Kidney capillary endothelial cell (primary cell): ENCODE data around the gene IRF2BP2.
"Not testable (repeated sequence)": the region's sequence is repeated elsewhere in the genome, so short reads cannot be mapped to it uniquely, and the experiment has no call there.

Experiments used
- DNase-seq: peaks from one replicate; pipeline ENCODE4 v3.0.0-alpha.2; 2018; ENCODE audit warnings: low spot score

The IRF2BP2 gene

GRCh38 chr1:234601301-234602017 is 8.5 kb downstream of the IRF2BP2 start:
- no peak for DNase-seq

GRCh38 chr1:234600418-234601281 is 9.3 kb downstream of the IRF2BP2 start:
- peak; percentile 71 for DNase-seq

- peak; percentile 66 for DNase-seq
Observed at GRCh38 chr1:234599617-234600417, 10.2 kb downstream of the IRF2BP2 start.

- DNase-seq: no peak
Observed at GRCh38 chr1:234598974-234599616, 10.9 kb downstream of the IRF2BP2 start.

GRCh38 chr1:234597894-234598293 is 12.1 kb downstream of the IRF2BP2 start:
- no peak for DNase-seq

GRCh38 chr1:234595899-234596298 is 14.1 kb downstream of the IRF2BP2 start:
- DNase-seq: no peak

GRCh38 chr1:234594575-234594974 is 15.4 kb downstream of the IRF2BP2 start:
- not testable (repeated sequence) for DNase-seq

GRCh38 chr1:234593771-234594504 is 16.0 kb downstream of the IRF2BP2 start:
- no peak for DNase-seq

GRCh38 chr1:234593109-234593508 is 16.9 kb downstream of the IRF2BP2 start:
- no peak for DNase-seq

- DNase-seq: no peak
Observed at GRCh38 chr1:234592240-234592639, 17.7 kb downstream of the IRF2BP2 start.

GRCh38 chr1:234591131-234591530 is 18.8 kb downstream of the IRF2BP2 start:
- no peak for DNase-seq

- DNase-seq: no peak
Observed at GRCh38 chr1:234589854-234590620, 19.9 kb downstream of the IRF2BP2 start.

- DNase-seq: no peak
Observed at GRCh38 chr1:234589064-234589800, 20.7 kb downstream of the IRF2BP2 start.

GRCh38 chr1:234588386-234588785 is 21.6 kb downstream of the IRF2BP2 start:
- no peak for DNase-seq

- no peak for DNase-seq
Observed at GRCh38 chr1:234586892-234587485, 23.0 kb downstream of the IRF2BP2 start.

GRCh38 chr1:234586304-234586703 is 23.7 kb downstream of the IRF2BP2 start:
- no peak for DNase-seq

- DNase-seq: no peak
Observed at GRCh38 chr1:234585330-234586055, 24.5 kb downstream of the IRF2BP2 start.

GRCh38 chr1:234584926-234585325 is 25.1 kb downstream of the IRF2BP2 start:
- DNase-seq: no peak

GRCh38 chr1:234584420-234584805 is 25.6 kb downstream of the IRF2BP2 start:
- DNase-seq: no peak
